Glutamatergic neuron (in vitro differentiated cells): ENCODE measurements around the gene KRTAP10-12. TPM values are rescaled to one million over a fixed set of nuclear protein-coding genes. Genes with fewer than 3 reads are reported as not detected.

Experiments used
- DNase-seq: peaks from one replicate; pipeline ENCODE4 v3.0.0; 2022
- H3K27ac Mint-ChIP-seq: one replicate; pipeline ENCODE4 v1.8.0; 2020; ENCODE audit warnings: mild to moderate bottlenecking, mixed read lengths, inconsistent platforms; ENCODE audit not compliant: unreplicated experiment
- H3K27me3 Mint-ChIP-seq: one replicate; pipeline ENCODE4 v1.8.0; 2020; ENCODE audit warnings: mild to moderate bottlenecking, moderate library complexity, mixed read lengths, inconsistent platforms; ENCODE audit not compliant: unreplicated experiment
- H3K36me3 Mint-ChIP-seq: one replicate; pipeline ENCODE4 v1.8.0; 2020; ENCODE audit warnings: mild to moderate bottlenecking, mixed read lengths, inconsistent platforms; ENCODE audit not compliant: unreplicated experiment
- H3K4me1 Mint-ChIP-seq: one replicate; pipeline ENCODE4 v1.8.0; 2020; ENCODE audit warnings: mild to moderate bottlenecking, low read depth, mixed read lengths, inconsistent platforms; ENCODE audit not compliant: unreplicated experiment
- H3K4me3 Mint-ChIP-seq: one replicate; pipeline ENCODE4 v1.8.0; 2020; ENCODE audit warnings: mild to moderate bottlenecking, mixed read lengths, inconsistent platforms; ENCODE audit not compliant: unreplicated experiment
- H3K9me3 Mint-ChIP-seq: one replicate; pipeline ENCODE4 v1.8.0; 2020; ENCODE audit warnings: mild to moderate bottlenecking, moderate library complexity, mixed read lengths, inconsistent platforms; ENCODE audit not compliant: unreplicated experiment
- CTCF ChIP-seq: fragments of 200-600 bp; sonication (generic); IDR thresholded peaks from one replicate; pipeline ENCODE4 v1.5.0; 2021; ENCODE audit not compliant: partially characterized antibody, unreplicated experiment
- total RNA-seq: library from RNA; stranded (reverse); fragmentation: NEBNext Ultra II Directional; extraction: Animal tissue kit (Norgen Biotek cat#: 25700); gene quantifications from one replicate; pipeline ENCODE4 v1.2.1, GENCODE V29; 2021; ENCODE audit not compliant: unreplicated experiment

Gene KRTAP10-12
- total RNA-seq, 1 donor from 2014 or later: not detected

DNA sequence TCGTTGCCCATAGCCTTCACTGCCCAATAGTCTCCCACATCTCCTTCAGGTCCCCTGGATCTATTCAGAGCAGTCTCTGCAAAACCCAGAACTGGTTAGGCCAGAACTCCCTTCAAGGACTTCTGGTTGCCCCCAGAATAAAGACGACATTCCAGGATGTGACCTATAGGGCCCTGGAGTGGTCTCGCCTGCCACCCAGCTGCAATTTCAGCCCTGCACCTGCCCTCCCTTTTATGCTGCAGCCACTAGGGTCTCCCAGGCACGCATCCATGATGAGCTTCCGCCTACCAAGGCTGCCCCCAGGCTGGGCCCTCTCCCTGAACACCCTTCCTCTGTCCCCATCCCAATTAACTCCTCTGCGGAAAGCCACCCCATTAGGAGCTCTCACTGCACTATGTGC, 21.6 kb downstream of the KRTAP10-12 start:
- Mint-ChIP-seq H3K27ac (no peak overlapping the region), H3K4me3 (no peak overlapping the region), H3K4me1 (peaks cover 16% of the 10 kb centered on the region), H3K36me3 (no peaks in the 10 kb centered on the region), H3K27me3 (peaks cover 9% of the 10 kb centered on the region), H3K9me3 (no peaks in the 10 kb centered on the region)
- no peak for DNase-seq
- no peak for TF ChIP-seq CTCF

GRCh38 chr21:44720170-44720569, 23.2 kb downstream of the KRTAP10-12 start:
- no peak overlapping the region for H3K27ac Mint-ChIP-seq
- TF ChIP-seq CTCF: no peak
- H3K36me3 Mint-ChIP-seq: no peaks in the 10 kb centered on the region
- H3K4me1 Mint-ChIP-seq: peaks cover 13% of the 10 kb centered on the region
- DNase-seq: no peak
- peaks cover 9% of the 10 kb centered on the region for H3K27me3 Mint-ChIP-seq
- H3K9me3 Mint-ChIP-seq: no peaks in the 10 kb centered on the region
- H3K4me3 Mint-ChIP-seq: no peak overlapping the region

- peaks cover 9% of the 10 kb centered on the region for H3K27me3 Mint-ChIP-seq
- H3K9me3 Mint-ChIP-seq: peaks cover 5% of the 10 kb centered on the region
- no peak for TF ChIP-seq CTCF
- peaks cover 14% of the 10 kb centered on the region for H3K4me1 Mint-ChIP-seq
- no peak for DNase-seq
- H3K36me3 Mint-ChIP-seq: no peaks in the 10 kb centered on the region
- H3K27ac Mint-ChIP-seq: no peak overlapping the region
- peak overlapping the region; percentile 5 for H3K4me3 Mint-ChIP-seq
Observed at GRCh38 chr21:44722731-44723130, 25.8 kb downstream of the KRTAP10-12 start.

GRCh38 chr21:44723177-44724131, 26.5 kb downstream of the KRTAP10-12 start:
- Mint-ChIP-seq H3K4me1 (peaks cover 14% of the 10 kb centered on the region), H3K4me3 (no peak overlapping the region), H3K27ac (no peak overlapping the region), H3K36me3 (no peaks in the 10 kb centered on the region), H3K27me3 (peaks cover 9% of the 10 kb centered on the region), H3K9me3 (peaks cover 6% of the 10 kb centered on the region)
- no peak for TF ChIP-seq CTCF
- no peak for DNase-seq

GRCh38 chr21:44724196-44724595, 27.2 kb downstream of the KRTAP10-12 start:
- DNase-seq: no peak
- Mint-ChIP-seq H3K36me3 (peaks cover 4% of the 10 kb centered on the region), H3K4me3 (no peak overlapping the region), H3K27me3 (peaks cover 9% of the 10 kb centered on the region), H3K4me1 (peaks cover 14% of the 10 kb centered on the region), H3K9me3 (peaks cover 6% of the 10 kb centered on the region), H3K27ac (no peak overlapping the region)
- TF ChIP-seq CTCF: no peak
